Gastroesophageal sphincter (tissue), 4 donors: ENCODE results near the gene STAC2. TPM values are rescaled to one million over a fixed set of nuclear protein-coding genes. Genes with fewer than 3 reads are reported as not detected.
A peak's percentile ranks its signal among the peaks of the same experiment; 100 is the strongest.

Experiments
- ATAC-seq: fragments of 150-250 bp; one replicate; pipeline ENCODE4 v1.9.1; 2016; ENCODE audit warnings: mild to moderate bottlenecking, moderate library complexity
- H3K27ac ChIP-seq, 4 donors: fragments of 200-600 bp; sonication (generic) in 3 of 4; 1 replicate in 3 of 4; 2 replicates in 1 of 4; pipeline ENCODE4 v1.5.1; 2016 to 2019
- H3K27me3 ChIP-seq: fragments of 200-600 bp; sonication (generic); one replicate; pipeline ENCODE4 v1.5.1; 2019
- H3K36me3 ChIP-seq, 2 donors: fragments of 200-600 bp; sonication (generic); one replicate each; pipeline ENCODE4 v1.5.1; 2019; ENCODE audit warnings: control low read depth in 1 of 2
- H3K4me1 ChIP-seq, 3 donors: fragments of 200-600 bp; sonication (generic); 1 replicate in 2 of 3; 2 replicates in 1 of 3; pipeline ENCODE4 v1.5.1; 2016 to 2019; ENCODE audit warnings: control low read depth in 2 of 3
- H3K4me3 ChIP-seq, 2 donors: fragments of 200-600 bp; sonication (generic); one replicate each; pipeline ENCODE4 v1.5.1; 2019; ENCODE audit warnings: mild to moderate bottlenecking in 1 of 2, moderate library complexity in 1 of 2
- H3K9me3 ChIP-seq, 3 donors: fragments of 200-600 bp; sonication (generic); one replicate each; pipeline ENCODE4 v1.5.1; 2017 to 2019; ENCODE audit warnings: control low read depth in 2 of 3
- CTCF ChIP-seq, 4 experiments: fragments of 200-600 bp in 2 of 4; fragments of 450-650 bp in 2 of 4; sonication (generic) in 1 of 4; IDR thresholded peaks; one replicate each; pipeline ENCODE4 v1.5.1; 2017 to 2019; ENCODE audit warnings: antibody characterized with exemption in 4 of 4, mild to moderate bottlenecking in 2 of 4, moderate library complexity in 2 of 4
- EP300 ChIP-seq: sonication (generic); formaldehyde crosslinking; IDR thresholded peaks from one replicate; pipeline ENCODE4 v1.6.1; 2017; ENCODE audit warnings: antibody characterized with exemption, mild to moderate bottlenecking
- POLR2A ChIP-seq, 2 donors: fragments of 450-650 bp; IDR thresholded peaks; one replicate each; pipeline ENCODE4 v1.6.1; 2017; ENCODE audit warnings: antibody characterized with exemption in 2 of 2, mild to moderate bottlenecking in 2 of 2, moderate library complexity in 1 of 2
- POLR2AphosphoS5 ChIP-seq: sonication (generic); formaldehyde crosslinking; IDR thresholded peaks from one replicate; pipeline ENCODE4 v1.6.1; 2017; ENCODE audit warnings: antibody characterized with exemption
- WGBS, 2 donors: methylation state at CpG; one replicate each; pipeline ENCODE4 v1.1.5; 2018; ENCODE audit warnings: low coverage in 1 of 2; 5-methylcytosine and 5-hydroxymethylcytosine counted together
- total RNA-seq, 4 donors: library from RNA; depleted of rRNA; stranded (reverse); fragments of >200 nt; gene quantifications; one replicate each; pipeline ENCODE4 v1.1.0, GENCODE V29; 2016

Gene STAC2
- total RNA-seq, 4 donors from 2014 or later = 0.13 to 0.57 TPM; not detected in 2

- Histone ChIP-seq H3K27me3 (no peaks in the 10 kb centered on the region), H3K4me1 (peaks cover 7 to 60% (median 29%) of the 10 kb centered on the region in 3 donors), H3K27ac (no peak overlapping the region), H3K36me3 (peaks cover 0 to 43% of the 10 kb centered on the region in 2 donors), H3K4me3 (no peak overlapping the region), H3K9me3 (no peaks in the 10 kb centered on the region)
- no peak for ATAC-seq
- TF ChIP-seq POLR2AphosphoS5 (peak; percentile 32), CTCF (IDR thresholded peaks at IDR 0.05) (no peak)
- 62 to 67% methylated on average over 3 of the region's 3 CpGs for WGBS, 2 donors
Measured at GRCh38 chr17:39205112-39205526, 20.6 kb downstream of the STAC2 start.

GRCh38 chr17:39204245-39204644 is 21.5 kb downstream of the STAC2 start:
- TF ChIP-seq EP300 (no peak), POLR2A (IDR thresholded peaks at IDR 0.05) (no peak), CTCF (IDR thresholded peaks at IDR 0.05) (no peak), POLR2AphosphoS5 (no peak)
- Histone ChIP-seq H3K36me3 (peaks cover 0 to 43% of the 10 kb centered on the region in 2 donors), H3K27ac (no peak overlapping the region), H3K4me1 (peaks cover 7 to 56% (median 20%) of the 10 kb centered on the region in 3 donors), H3K9me3 (no peaks in the 10 kb centered on the region), H3K27me3 (no peaks in the 10 kb centered on the region), H3K4me3 (no peak overlapping the region)
- no peak for ATAC-seq
- WGBS, 2 donors = 32 to 69% methylated on average over 3 to 8 of the region's 8 CpGs

GRCh38 chr17:39200957-39201510 is 24.7 kb downstream of the STAC2 start:
- peak overlapping the region; percentile 89 to 96 (median 95) for H3K27ac ChIP-seq
- no peak for ATAC-seq
- TF ChIP-seq EP300 (no peak), POLR2A (IDR thresholded peaks at IDR 0.05) (no peak), POLR2AphosphoS5 (no peak), CTCF (IDR thresholded peaks at IDR 0.05) (no peak)
- WGBS, 2 donors = 28 to 29% methylated on average over 11 of the region's 11 CpGs
- peaks cover 0 to 43% of the 10 kb centered on the region in 2 donors for H3K36me3 ChIP-seq
- H3K9me3 ChIP-seq = no peaks in the 10 kb centered on the region
- H3K27me3 ChIP-seq = no peaks in the 10 kb centered on the region
- H3K4me3 ChIP-seq = peak overlapping the region; percentile 57 to 63
- peaks cover 7 to 63% (median 23%) of the 10 kb centered on the region in 3 donors for H3K4me1 ChIP-seq

GRCh38 chr17:39200070-39200879 is 25.5 kb downstream of the STAC2 start, which contains the start of gene RPL19:
Gene RPL19 (plus strand): TSS chr17:39200283. CDS start chr17:39200345, 62 bp downstream.
- 0% methylated on average over 15 to 16 of the region's 52 CpGs for WGBS, 2 donors
- TF ChIP-seq EP300 = no peak
- peak; percentile 54 to 73 for TF ChIP-seq POLR2A (IDR thresholded peaks at IDR 0.05)
- TF ChIP-seq POLR2AphosphoS5 = peak; percentile 56
- no peaks in the 10 kb centered on the region for H3K27me3 ChIP-seq
- ATAC-seq = peak; percentile 77
- H3K27ac ChIP-seq = peak within 1 kb of the TSS; percentile 89 to 96 (median 95)
- no peaks in the 10 kb centered on the region for H3K9me3 ChIP-seq
- peaks cover 7 to 70% (median 23%) of the 10 kb centered on the region in 3 donors for H3K4me1 ChIP-seq
- H3K36me3 ChIP-seq = peaks cover 0 to 43% of the 10 kb centered on the region in 2 donors
- H3K4me3 ChIP-seq = peak within 1 kb of the TSS; percentile 57 to 63

- Histone ChIP-seq H3K4me3 (peak overlapping the region; percentile 57 to 63), H3K27ac (peak overlapping the region; percentile 89 to 96 (median 95)), H3K27me3 (no peaks in the 10 kb centered on the region), H3K9me3 (no peaks in the 10 kb centered on the region), H3K4me1 (peaks cover 7 to 75% (median 24%) of the 10 kb centered on the region in 3 donors), H3K36me3 (peaks cover 0 to 37% of the 10 kb centered on the region in 2 donors)
- WGBS, 2 donors = 1 to 4% methylated on average over 9 to 10 of the region's 10 CpGs
- no peak for TF ChIP-seq CTCF (IDR thresholded peaks at IDR 0.05)
- TF ChIP-seq POLR2AphosphoS5 = peak; percentile 44
- TF ChIP-seq EP300 = no peak
- peak; percentile 87 for ATAC-seq
Measured at GRCh38 chr17:39199820-39200069, 26.0 kb downstream of the STAC2 start.
